ENCODE data around the gene PIAS1. TPM values are rescaled to one million over a fixed set of nuclear protein-coding genes. Genes with fewer than 3 reads are reported as not detected.

PIAS1 gene
- total RNA-seq, 2 experiments from 2014 or later = 20.4 to 24.4 TPM

DNA sequence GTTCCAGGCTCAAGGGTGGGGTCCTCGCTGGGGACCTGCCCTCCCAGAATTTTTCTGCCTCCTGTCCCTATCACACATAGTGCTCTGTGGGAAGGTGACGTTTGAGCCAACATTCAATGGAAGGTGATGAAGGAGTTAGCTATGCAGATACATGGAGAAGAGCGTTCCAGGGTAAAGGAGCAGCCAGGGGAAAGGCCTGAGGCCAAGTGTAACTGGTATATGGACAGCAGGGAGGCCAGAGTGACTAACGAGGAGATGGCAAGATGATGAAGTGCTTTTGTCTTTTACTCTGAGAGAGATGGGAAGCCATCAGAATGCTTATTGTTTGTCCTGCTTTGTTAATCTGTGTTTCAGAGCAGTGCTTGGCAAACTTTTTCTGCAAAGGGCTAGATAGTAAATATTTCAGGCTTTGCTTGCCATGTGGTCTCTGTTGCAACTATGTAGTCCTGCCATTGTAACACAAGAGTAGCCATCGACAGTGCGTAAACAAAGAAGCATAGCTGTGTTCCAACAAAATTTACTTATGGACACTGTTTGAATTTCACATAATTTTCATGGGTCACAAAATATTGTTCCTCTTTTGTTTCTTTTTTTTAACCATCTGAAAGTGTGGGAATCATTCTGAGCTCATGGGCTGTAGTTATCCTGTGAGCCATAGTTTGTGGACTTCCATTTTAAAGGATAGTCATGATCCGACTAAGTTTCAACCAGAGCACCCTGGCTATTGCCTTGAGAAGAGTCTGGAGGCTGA lies 25.8 kb upstream of the PIAS1 start:
- Mint-ChIP-seq H3K4me1 (no peaks in the 10 kb centered on the region), H3K4me3 (no peak overlapping the region), H3K36me3 (no peaks in the 10 kb centered on the region), H3K27me3 (no peaks in the 10 kb centered on the region), H3K9me3 (no peaks in the 10 kb centered on the region), H3K27ac (no peak overlapping the region)
- DNase-seq = no peak

DNA sequence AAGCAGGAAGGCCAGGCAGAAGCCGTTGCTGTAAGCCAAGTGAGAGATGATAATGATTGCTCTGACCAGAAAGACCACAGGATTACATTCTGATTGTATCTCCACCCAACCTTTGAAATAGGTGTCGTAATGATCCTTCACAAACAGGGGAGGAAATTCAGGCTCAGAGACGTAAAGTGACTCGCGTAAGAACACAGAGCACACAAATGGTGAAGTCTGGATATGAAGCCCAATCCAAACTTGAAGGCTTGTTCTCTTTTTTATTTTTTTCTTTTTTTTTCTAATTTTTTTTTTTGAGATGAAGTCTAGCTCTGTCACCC lies 25.3 kb upstream of the PIAS1 start:
- Mint-ChIP-seq H3K4me1 (no peaks in the 10 kb centered on the region), H3K4me3 (no peak overlapping the region), H3K36me3 (no peaks in the 10 kb centered on the region), H3K27me3 (peaks cover 3% of the 10 kb centered on the region), H3K9me3 (no peaks in the 10 kb centered on the region), H3K27ac (no peak overlapping the region)
- no peak for DNase-seq

DNA sequence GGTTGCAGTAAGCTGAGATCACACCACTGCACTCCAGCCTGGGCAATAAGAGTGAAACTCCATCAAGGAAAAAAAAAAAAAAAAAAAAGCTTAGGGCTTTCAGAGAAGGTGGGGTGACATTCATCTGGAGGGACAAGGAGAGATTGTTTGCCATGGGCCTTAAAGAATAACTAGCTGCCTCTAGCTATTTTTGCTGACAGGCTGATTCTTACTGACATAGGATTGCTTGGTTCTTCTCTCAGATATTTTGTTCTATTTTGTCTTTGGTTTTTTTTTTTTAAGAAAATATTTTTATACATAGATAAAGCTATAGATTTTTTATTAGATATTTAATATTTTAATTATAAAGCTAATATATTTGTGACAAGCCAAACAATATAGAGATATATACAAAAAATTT lies 24.2 kb upstream of the PIAS1 start:
- Mint-ChIP-seq H3K27me3 (peaks cover 11% of the 10 kb centered on the region), H3K4me1 (no peaks in the 10 kb centered on the region), H3K27ac (no peak overlapping the region), H3K4me3 (no peak overlapping the region), H3K36me3 (no peaks in the 10 kb centered on the region), H3K9me3 (no peaks in the 10 kb centered on the region)
- no peak for DNase-seq

DNA sequence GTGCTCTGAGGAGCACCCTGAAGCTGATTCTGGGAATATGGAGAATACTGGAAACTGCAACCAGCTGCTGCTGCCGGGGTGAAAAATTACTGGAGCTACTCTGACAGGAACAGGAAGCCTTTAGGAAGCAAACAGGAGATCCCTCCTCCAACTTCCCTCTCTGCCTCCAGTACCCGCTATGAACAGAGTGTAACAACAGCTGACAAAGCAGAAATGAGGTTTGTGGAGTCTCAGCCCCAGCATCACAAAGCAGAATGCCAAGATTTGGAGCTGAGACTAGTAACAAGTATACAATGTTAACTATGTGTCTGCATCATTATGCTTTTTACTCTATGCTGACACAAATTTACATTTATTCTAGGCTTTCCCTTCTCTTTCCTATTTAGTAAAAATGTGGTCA lies 22.7 kb upstream of the PIAS1 start:
- Mint-ChIP-seq H3K27ac (no peak overlapping the region), H3K4me1 (no peaks in the 10 kb centered on the region), H3K4me3 (no peak overlapping the region), H3K9me3 (no peaks in the 10 kb centered on the region), H3K27me3 (peaks cover 17% of the 10 kb centered on the region), H3K36me3 (no peaks in the 10 kb centered on the region)
- no peak for DNase-seq

DNA sequence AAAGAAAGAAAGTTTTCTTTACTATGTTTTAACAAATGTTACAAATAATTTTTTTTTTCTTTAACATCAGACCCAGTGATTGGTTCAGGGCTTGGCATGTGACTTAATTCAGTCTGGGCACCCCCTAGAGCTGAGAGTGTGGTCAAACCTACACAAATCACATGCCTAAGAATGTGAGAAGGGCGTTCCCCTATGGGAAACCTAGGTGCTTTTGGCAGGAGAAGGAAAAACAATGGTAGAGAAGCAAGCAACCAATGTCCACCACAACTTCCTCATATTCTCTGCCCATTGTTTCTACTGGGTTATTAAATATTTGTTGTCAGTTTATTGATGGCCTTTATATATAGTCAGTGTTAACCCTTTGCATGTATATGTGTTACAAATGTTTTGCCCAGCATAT lies 21.4 kb upstream of the PIAS1 start:
- no peak for DNase-seq
- Mint-ChIP-seq H3K27me3 (peaks cover 30% of the 10 kb centered on the region), H3K27ac (no peak overlapping the region), H3K36me3 (no peaks in the 10 kb centered on the region), H3K4me3 (no peak overlapping the region), H3K9me3 (no peaks in the 10 kb centered on the region), H3K4me1 (no peaks in the 10 kb centered on the region)

DNA sequence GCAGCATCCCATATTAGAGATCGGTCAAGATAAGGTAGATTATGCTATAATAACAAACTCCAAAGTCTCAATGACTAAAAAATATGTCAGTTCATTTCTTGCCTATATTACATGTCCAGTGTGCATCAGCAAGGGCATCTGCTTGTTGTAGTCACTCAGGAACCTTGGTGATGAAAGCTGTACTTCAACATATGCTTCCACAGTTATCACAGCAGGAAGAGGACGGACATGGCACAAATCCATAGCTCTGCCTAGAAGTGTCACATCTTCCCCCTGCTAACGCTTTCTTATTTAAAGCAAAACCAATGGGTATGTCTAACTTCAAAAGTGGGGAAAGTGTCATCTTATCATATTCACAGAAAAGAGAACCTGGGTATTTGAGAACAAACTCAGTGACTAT lies 20.0 kb upstream of the PIAS1 start:
- Mint-ChIP-seq H3K27ac (no peak overlapping the region), H3K9me3 (no peaks in the 10 kb centered on the region), H3K36me3 (no peaks in the 10 kb centered on the region), H3K27me3 (peaks cover 35% of the 10 kb centered on the region), H3K4me1 (no peaks in the 10 kb centered on the region), H3K4me3 (no peak overlapping the region)
- no peak for DNase-seq

DNA sequence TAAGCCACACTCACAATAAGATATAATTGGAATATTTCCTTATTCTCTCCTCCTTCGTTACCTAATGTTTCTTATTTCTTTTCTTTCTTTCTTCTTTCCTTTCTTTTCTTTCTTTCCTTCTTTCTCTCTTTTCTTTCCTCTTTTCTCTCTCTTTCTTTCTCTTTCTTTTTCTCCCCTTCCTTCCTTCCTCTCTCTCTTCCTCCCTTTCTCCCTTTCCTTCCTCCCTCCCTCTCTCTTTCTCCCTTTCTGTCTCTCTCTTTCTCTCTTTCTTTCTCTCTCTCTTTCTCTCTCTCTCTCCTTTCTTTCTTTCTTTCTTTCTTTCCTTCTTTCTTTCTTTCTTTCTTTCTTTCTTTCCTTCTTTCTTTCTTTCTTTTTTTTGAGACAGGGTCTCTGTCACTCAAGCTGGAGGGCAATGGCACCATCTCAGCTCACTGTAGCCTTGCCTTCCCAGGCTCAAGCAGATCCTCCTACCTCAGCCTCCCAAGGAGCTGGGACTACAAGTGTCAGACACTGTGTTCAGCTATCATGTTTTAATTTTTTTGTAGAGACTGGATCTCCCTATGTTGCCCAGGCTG lies 19.3 kb upstream of the PIAS1 start:
- peaks cover 36% of the 10 kb centered on the region for H3K27me3 Mint-ChIP-seq
- no peak overlapping the region for H3K27ac Mint-ChIP-seq
- H3K4me3 Mint-ChIP-seq = no peak overlapping the region
- H3K9me3 Mint-ChIP-seq = peaks cover 1% of the 10 kb centered on the region
- no peaks in the 10 kb centered on the region for H3K4me1 Mint-ChIP-seq
- no peaks in the 10 kb centered on the region for H3K36me3 Mint-ChIP-seq
- no peak for DNase-seq

DNA sequence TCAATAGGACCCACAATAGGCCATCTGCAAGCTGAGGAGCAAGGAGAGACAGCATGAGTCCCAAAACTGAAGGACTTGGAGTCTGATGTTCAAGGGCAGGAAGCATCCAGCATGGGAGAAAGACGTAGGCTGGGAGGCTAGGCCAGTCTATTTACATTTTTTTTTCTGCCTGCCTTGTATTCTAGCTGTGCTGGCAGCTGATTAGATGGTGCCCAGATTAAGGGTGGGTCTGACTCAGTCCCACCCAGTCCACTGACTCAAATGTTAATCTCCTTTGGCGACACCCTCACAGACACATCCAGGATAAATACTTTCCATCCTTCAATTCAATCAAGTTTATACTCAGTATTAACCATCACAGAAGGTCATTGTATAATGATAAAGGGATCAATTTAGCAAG lies 15.9 kb upstream of the PIAS1 start:
- H3K9me3 Mint-ChIP-seq = peaks cover 1% of the 10 kb centered on the region
- H3K4me3 Mint-ChIP-seq = no peak overlapping the region
- no peaks in the 10 kb centered on the region for H3K4me1 Mint-ChIP-seq
- H3K27me3 Mint-ChIP-seq = peaks cover 39% of the 10 kb centered on the region
- no peaks in the 10 kb centered on the region for H3K36me3 Mint-ChIP-seq
- no peak for DNase-seq
- no peak overlapping the region for H3K27ac Mint-ChIP-seq

DNA sequence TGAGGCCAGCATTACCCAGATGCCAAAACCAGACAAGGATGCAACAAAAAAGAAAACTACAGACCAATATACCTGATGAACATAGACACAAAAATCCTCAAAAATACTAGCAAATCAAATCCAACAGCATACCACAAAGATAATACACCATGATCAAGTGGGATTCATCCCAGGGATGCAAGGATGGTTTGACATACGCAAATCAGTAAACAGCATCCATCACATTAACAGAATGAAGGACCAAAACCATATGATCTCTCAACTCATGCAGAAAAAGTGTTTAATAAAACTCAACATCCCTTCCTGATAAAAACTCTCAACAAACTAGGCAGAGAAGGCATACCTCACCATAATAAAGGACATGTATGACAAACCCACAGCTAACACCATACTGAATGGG lies 14.0 kb upstream of the PIAS1 start:
- DNase-seq = no peak
- Mint-ChIP-seq H3K9me3 (peaks cover 1% of the 10 kb centered on the region), H3K4me3 (no peak overlapping the region), H3K4me1 (no peaks in the 10 kb centered on the region), H3K36me3 (no peaks in the 10 kb centered on the region), H3K27ac (no peak overlapping the region), H3K27me3 (peaks cover 29% of the 10 kb centered on the region)

DNA sequence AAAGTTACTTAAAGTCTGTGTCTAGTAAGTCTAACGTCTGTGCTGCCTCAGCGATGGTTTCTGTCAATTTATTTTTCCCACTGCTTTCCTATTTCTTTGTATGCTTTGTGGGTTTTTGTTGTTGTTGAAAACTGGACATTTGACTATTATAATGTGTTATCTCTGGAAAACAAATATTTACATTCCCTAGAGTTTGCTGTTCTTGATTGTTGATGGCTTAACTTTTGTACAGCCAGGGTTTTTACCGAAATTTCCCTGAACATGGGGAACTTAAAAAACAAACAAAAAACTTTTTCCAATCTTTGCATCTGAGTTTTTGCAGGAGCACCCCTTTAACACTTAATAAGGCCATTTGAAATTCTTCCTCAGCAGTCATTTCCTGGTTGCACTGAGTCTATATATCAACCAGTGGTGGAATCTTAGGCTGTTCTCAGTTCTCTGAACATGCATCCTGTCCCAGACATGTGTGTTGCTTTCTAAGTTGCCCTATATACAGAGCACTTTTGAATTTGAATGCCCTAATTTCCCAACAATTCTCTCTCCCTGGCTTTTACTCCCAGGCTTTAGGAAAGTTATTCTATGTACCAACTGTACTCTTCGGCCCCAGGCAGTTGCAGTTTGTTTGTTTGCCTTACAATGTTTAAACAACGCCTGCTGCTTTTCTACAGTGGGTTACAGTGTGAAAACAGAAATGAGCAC lies 11.8 kb upstream of the PIAS1 start:
- no peak for DNase-seq
- no peak overlapping the region for H3K27ac Mint-ChIP-seq
- H3K27me3 Mint-ChIP-seq = peaks cover 16% of the 10 kb centered on the region
- no peaks in the 10 kb centered on the region for H3K36me3 Mint-ChIP-seq
- no peaks in the 10 kb centered on the region for H3K4me1 Mint-ChIP-seq
- no peak overlapping the region for H3K4me3 Mint-ChIP-seq
- H3K9me3 Mint-ChIP-seq = peaks cover 1% of the 10 kb centered on the region

DNA sequence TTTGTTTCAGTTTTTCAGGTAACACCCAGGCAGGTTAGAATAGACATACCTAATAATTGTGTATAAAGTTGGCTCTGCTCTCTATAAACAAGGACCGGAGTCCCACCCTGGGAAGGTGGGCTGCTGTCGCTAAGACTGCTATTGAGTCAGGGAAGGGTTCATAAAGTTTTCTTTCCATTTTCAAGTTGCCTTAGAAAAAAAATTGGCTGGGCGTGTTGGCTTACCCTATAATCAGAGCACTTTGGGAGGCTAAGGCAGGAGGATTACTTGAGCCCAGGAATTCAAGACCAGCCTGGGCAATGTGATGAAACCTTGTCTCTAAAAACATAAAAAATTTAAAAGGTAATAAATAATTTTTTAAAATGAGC lies 11.3 kb upstream of the PIAS1 start:
- Mint-ChIP-seq H3K36me3 (no peaks in the 10 kb centered on the region), H3K27me3 (peaks cover 12% of the 10 kb centered on the region), H3K27ac (no peak overlapping the region), H3K9me3 (peaks cover 1% of the 10 kb centered on the region), H3K4me1 (no peaks in the 10 kb centered on the region), H3K4me3 (no peak overlapping the region)
- no peak for DNase-seq

DNA sequence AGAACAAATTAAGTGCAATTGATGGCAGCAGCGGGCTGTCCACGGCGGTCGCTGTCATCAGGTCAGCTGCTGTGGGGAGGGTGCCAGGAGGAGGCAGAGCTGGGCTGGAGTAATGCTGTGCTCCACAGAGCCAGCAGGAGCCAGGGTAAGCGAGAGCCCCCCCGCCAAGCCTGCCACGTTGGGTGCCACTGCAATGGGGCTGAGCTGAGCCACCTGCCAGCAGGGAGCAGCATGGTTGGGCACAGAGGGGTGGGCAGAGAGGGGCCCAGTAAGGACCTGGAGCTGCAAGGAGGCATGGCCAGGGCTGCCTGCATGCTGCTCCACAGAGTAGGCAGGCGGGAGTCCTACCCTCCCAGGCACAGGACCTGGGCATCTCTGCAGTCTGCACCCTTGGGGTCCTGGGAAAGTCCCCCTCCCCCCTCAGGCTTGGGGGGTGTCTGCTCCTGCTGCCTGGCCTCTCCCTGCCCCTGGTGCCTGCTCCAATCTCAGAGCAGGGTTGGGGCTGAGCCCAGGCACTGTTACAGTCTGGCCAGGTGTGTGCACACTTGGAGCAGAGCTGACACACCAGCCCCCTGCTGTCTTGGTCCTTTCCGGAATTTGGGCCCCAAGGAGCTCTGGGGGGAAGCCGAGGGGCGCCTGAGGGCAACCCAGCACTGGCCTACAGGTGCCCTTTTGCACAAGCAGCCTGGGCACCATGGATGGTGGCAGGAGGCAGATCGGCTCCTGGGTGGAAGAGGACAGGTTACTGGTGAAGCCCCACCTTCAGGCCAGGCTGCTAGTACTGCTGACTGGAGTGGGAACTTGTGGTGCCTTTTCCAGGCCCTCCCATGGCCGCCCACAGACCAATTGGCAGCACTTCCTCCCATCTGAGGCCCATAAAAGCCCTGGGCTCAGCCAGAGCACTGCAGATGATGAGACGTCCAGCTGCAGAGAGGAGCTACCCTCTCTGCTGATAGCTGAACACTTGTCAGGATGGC lies 8.5 kb upstream of the PIAS1 start:
- H3K36me3 Mint-ChIP-seq = no peaks in the 10 kb centered on the region
- H3K4me1 Mint-ChIP-seq = no peaks in the 10 kb centered on the region
- peaks cover 14% of the 10 kb centered on the region for H3K27me3 Mint-ChIP-seq
- no peak overlapping the region for H3K27ac Mint-ChIP-seq
- no peak overlapping the region for H3K4me3 Mint-ChIP-seq
- no peak for DNase-seq
- H3K9me3 Mint-ChIP-seq = no peaks in the 10 kb centered on the region

DNA sequence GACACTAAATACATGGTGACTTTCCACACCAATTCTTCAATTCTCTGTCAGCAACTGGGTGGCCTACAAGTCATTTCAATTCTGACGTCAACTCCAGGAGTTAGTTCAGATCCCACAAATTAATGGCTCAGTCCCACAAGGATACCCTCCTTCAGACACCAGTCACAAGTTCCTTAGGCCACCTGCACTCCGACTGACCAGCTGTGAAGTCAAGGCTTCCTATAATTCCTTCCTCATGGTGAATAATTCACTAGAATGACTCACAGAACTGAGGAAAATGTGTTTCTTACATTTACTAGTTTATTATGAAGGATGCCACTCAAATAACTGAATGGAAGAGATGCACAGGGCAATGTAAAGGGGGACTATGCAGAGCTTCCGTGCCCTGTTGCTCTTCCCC lies 6.3 kb upstream of the PIAS1 start:
- H3K9me3 Mint-ChIP-seq = peaks cover 3% of the 10 kb centered on the region
- DNase-seq = no peak
- peaks cover 6% of the 10 kb centered on the region for H3K4me1 Mint-ChIP-seq
- H3K4me3 Mint-ChIP-seq = no peak overlapping the region
- peaks cover 30% of the 10 kb centered on the region for H3K27me3 Mint-ChIP-seq
- no peaks in the 10 kb centered on the region for H3K36me3 Mint-ChIP-seq
- H3K27ac Mint-ChIP-seq = no peak overlapping the region

DNA sequence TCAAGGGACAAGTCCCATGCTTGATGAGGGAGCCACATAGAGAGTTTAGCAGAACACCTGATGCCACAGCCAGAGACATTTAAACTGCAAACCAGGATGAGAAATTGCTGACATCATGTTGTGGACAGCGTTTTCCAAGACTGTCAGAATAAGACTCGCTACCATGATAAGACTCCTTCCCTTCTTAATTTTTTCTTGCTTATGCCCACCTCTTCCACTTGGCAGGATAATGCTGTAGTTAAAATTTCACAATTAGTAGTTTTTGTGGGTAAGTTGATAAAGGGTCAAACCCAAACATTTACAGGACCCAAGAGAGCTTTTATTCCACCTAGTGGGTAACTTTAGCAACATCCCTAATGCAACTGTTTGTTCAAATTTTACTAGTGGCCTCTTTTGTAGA lies 3.0 kb upstream of the PIAS1 start:
- peaks cover 22% of the 10 kb centered on the region for H3K4me1 Mint-ChIP-seq
- peaks cover 2% of the 10 kb centered on the region for H3K36me3 Mint-ChIP-seq
- H3K27me3 Mint-ChIP-seq = peaks cover 30% of the 10 kb centered on the region
- no peak for DNase-seq
- no peak overlapping the region for H3K27ac Mint-ChIP-seq
- H3K9me3 Mint-ChIP-seq = peaks cover 3% of the 10 kb centered on the region
- H3K4me3 Mint-ChIP-seq = no peak overlapping the region

DNA sequence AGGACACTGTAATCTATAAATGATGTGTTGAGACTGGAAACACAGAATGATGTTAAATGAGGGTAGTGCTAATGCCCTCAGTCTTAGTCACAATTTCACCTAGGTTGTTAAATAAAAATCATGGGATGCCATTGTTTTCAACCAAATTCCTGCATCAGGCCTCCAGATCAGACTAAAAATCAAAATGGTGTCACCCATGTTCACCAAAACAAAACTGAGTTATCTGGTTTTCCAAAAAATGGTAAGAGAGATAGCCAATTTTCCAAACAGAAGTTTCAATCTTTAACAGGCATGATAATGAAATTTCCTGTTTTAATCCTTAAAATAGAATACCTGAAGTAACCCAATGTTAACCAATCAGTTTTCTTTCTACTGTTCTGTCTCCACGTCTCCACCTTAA lies 2.2 kb upstream of the PIAS1 start:
- Mint-ChIP-seq H3K27me3 (peaks cover 30% of the 10 kb centered on the region), H3K4me1 (peaks cover 29% of the 10 kb centered on the region), H3K36me3 (peaks cover 2% of the 10 kb centered on the region), H3K9me3 (peaks cover 3% of the 10 kb centered on the region), H3K27ac (no peak overlapping the region), H3K4me3 (no peak overlapping the region)
- DNase-seq = no peak

Measured in activated naive CD8-positive, alpha-beta T cell treated with anti-CD3 and anti-CD28 coated beads for 36 hours (primary cell).